GM18907 (cell line): ENCODE results near the gene CLCN6.

Experiments used
- ATAC-seq: cut with Tn5 transposase; IDR thresholded peaks from one replicate; pipeline ENCODE4 v1.9.1; 2021; ENCODE audit warnings: mild to moderate bottlenecking, moderate library complexity; ENCODE audit not compliant: unreplicated experiment

Gene CLCN6

DNA sequence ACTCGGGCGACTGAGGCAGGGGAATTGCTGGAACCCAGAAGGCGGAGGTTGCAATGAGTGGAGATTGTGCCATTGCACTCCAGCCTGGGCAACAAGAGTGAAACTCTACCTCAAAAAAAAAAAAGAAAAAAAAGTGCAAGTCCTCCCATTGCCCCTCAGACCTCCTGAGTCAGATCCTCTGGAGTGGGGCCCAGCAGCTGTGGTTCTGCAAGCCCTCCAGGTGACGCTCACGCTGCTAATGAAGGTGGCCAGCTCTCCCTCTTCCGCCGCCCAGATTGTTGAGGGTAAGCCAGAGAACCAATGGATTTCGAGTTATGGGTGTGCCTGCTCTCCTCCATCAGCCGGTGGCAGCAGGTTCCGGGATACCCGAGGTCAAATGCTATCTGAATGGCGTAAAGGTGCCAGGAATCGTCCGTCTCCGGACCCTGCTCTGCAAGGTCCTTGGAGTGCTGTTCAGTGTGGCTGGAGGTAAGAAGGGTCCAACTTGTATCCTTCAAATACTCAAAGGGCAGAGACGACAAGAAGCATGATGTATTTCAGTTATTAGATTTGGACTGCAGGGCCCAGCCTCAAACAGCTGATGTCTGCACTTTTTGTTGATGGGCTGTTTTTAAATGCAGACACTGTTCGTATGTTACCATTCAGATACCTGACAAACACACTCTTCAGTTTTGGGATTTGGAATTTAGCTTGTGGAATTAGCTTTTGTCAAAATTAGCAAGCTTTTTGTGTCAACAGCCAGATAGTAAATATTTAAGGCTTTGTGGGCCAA is 17.6 kb downstream of the CLCN6 start:
- ATAC-seq = no peak

DNA sequence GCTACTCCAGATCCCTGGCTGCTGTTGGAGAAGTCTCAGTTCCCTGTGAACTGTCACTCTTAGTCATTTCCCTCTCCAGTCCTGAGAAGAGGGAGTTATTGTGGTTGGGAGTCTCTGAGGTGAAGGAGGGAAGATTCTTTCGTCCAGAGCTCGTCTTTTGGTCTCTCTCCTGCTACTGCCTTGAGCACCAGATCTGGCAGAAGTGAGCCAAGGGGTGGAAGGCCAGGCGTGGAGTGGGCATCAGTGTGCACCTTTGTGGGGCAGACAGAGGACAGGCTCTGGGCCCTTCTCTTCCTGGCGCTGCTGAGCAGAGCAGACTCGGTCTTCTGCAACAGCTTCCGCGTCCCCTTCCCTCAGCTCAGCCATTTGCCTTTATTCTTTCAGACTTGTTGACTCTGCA is 19.1 kb downstream of the CLCN6 start:
- no peak for ATAC-seq

DNA sequence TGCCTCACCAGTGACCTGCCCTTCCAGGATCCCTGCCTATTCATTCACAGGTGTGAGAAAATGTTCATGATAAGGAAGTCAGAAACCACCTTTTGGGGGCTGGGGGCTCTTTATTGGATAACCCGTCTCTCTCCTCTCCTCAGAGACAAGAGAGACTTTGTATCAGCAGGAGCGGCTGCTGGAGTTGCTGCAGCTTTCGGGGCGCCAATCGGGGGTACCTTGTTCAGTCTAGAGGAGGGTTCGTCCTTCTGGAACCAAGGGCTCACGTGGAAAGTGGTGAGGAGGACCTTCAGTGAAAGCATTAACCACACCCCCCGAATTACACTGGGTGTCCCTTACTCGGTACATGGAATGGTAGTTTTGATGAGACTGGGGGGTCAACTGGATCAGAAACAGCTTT is 21.0 kb downstream of the CLCN6 start:
- no peak for ATAC-seq

DNA sequence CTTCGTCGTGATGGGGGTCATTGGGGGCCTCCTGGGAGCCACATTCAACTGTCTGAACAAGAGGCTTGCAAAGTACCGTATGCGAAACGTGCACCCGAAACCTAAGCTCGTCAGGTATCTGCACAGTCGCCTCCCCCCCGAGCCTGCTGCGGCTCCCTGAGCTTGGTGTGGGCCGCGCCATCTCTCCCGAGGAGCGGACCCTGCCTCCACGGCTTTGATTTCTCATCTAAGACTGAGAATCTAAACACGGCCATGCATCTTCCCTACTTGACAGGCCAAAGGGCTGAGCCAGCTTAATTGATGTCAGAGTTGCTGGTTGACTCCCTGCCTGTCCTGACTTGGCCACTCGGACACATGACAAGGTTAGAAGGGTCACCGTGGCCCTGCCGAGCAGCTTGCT is 22.5 kb downstream of the CLCN6 start:
- ATAC-seq = no peak

DNA sequence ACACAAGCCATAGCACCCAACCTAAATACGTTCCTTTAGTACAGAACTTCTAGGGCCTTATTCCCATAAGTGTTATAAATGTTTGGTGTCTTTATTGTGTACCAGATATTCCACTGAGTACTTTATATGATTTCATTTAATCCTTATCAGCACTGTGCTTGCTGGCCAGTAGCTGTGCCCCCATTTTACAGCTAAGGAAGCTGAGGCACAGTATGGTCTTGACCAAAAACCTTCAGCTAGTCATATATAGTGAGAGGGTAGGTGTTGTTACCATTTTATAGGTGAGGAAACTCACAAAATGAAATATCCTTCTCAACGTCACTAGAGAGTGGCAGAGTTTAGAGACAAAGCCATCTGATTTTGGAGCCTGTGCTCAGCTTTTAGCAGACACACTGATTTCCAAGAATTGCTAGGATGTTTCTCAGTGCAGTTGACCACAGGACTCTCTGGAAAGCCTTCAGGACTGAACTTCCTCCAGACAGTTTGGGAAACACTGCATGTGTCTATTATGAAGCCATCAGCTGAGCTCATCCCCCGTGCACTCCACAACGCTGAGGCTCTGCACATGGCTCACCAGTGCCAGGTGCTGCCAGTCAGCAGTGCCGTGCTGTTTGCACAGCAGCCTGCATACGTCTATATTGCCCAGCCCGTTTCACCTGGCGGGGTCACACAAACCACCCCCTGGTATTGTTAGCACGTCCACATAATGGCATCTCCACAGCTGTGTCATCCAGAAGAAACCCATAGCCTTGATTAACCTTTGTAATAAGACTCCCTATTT is 26.1 kb downstream of the CLCN6 start:
- no peak for ATAC-seq

DNA sequence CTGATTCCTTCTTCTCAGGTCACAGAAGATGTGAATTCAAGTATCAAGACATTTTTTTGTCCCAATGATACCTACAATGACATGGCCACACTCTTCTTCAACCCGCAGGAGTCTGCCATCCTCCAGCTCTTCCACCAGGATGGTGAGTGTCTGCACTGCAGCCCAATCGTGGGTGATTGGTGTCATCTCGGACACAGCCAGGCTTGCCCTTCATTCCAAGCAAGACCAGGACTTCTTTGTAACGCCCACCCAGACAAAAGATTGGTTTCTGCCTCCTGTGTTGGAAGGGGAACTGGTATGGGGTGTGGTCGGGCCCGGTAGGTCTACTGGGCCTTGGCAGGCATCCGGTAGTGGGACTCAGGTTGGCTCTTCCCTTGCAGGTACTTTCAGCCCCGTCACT is 27.5 kb downstream of the CLCN6 start:
- ATAC-seq = no peak

DNA sequence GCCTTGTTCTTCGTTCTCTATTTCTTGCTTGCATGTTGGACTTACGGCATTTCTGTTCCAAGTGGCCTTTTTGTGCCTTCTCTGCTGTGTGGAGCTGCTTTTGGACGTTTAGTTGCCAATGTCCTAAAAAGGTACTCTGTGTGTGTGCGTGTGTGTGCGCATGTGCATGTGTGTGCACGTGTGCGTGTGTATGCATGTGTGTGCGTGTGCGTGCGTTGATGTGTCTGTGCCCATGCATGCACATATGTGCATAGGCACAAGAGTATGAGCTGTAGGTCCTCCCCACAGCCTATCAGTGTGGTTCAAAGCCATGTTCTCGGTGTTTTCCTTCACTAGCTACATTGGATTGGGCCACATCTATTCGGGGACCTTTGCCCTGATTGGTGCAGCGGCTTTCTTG is 27.9 kb downstream of the CLCN6 start:
- ATAC-seq = no peak

DNA sequence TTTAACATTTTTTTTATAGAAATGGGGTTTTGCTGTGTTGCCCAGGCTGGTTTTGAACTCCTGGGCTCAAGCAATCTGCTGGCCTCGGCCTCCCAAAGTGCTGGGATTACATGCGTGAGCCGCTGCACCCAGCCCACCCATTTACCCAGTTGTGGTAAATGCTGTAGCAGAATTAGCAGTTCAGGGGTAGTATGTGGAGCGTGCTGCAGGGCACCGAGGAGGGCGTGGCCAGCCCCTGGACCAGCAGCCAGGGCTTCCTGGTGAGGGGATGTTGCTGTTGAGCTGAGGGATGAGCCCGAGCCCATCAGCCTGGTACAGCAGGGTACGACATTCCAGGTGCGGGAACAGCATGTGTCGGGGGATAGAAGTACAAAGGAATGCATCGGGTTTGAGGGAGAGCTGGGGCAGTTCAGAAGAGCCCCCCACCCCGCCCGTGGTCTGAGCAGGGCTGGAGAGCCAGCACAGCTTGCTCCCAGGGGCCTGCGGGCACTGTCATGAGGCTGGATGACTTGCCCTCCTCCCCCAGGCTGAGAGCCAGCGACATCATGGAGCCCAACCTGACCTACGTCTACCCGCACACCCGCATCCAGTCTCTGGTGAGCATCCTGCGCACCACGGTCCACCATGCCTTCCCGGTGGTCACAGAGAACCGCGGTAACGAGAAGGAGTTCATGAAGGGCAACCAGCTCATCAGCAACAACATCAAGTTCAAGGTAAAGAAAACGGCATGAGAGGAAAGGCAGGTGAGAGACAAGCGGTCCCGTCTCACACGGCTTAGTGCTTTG is 29.6 kb downstream of the CLCN6 start:
- no peak for ATAC-seq

DNA sequence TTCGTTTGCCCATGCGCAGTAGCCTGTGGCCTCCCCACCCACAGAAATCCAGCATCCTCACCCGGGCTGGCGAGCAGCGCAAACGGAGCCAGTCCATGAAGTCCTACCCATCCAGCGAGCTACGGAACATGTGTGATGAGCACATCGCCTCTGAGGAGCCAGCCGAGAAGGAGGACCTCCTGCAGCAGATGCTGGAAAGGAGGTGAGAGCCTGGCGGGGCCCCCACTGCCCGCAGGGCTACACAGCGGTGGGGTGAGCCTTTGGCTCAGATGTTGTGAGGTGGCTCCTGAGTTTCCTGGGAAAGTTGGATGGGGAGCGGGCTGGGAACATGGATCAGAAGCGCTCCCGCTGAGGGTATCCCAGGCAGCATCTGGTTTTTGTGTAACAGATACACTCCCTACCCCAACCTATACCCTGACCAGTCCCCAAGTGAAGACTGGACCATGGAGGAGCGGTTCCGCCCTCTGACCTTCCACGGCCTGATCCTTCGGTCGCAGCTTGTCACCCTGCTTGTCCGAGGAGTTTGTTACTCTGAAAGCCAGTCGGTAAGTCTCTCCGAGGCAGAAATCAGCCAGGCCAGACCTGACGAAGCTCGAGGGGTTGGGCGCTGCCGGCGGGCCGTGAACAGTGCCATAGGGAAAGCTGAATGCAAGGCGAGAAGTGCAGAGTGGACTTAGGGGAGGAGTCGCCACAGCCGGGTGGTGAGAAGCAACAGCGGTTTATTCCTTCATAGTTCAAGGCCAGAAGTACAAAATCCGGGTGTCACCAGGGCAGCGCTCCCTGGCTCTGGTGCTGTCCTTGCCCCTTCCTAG is 31.2 kb downstream of the CLCN6 start:
- ATAC-seq = no peak

DNA sequence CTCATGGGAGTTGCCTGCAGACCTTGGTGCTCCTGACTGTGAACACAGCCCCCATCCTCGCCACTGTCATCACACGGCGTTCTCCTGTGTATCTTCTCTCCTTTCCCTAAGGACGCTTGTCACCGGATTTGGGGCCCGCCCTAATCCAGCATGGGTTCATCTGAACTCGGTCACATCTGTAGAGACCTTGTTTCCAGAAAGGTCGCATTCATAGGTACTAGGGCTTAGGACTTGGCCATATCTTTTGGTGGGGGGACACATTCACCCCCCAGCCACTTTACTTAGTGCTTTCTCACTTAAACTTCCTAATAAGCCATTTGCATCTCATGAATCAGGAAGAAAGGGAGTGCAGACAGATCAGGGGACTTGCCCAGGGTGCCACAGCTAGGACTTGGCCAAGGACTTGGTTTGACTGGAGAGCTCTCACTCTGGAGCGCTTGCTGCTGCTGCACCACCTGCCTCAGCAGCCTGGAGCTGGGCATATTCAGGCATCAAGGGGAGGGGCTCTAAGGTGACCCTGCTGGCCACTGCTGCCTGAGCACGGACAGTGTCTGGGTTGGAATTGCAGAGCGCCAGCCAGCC is 31.9 kb downstream of the CLCN6 start:
- ATAC-seq = no peak

DNA sequence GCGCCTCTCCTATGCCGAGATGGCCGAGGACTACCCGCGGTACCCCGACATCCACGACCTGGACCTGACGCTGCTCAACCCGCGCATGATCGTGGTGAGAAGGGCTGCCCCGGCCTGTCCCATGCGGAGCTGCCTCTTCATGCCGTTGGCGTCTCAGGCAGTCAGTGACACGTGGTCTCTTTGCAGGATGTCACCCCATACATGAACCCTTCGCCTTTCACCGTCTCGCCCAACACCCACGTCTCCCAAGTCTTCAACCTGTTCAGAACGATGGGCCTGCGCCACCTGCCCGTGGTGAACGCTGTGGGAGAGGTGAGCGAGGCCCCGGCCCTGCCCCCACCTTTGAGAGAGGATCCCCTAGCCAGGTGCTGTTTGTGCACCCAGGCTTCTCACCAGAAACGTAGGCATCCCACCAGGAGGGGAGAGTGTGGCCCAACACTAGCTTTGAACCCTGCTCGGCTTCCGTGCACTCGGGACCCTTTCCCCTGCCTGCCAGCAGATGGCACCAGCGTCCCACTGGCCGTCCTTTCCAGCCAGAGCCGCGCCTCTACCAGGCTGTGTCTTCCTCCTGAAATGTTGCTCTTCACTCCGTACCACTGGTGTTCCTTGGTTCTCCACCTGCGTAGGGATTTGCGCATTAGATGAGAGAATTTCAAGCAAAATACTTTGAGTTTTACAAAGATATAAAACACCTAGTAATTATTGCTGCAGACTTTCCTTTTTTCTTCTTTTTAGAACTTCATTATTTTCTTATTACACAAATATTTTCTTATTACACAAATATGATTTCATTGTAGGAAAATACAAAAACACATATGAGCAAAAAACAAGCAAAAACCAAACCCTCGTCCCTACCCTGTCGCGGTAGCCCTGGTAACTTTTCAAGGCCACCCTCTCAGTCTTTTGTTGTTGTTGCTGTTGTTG is 32.6 kb downstream of the CLCN6 start:
- no peak for ATAC-seq

DNA sequence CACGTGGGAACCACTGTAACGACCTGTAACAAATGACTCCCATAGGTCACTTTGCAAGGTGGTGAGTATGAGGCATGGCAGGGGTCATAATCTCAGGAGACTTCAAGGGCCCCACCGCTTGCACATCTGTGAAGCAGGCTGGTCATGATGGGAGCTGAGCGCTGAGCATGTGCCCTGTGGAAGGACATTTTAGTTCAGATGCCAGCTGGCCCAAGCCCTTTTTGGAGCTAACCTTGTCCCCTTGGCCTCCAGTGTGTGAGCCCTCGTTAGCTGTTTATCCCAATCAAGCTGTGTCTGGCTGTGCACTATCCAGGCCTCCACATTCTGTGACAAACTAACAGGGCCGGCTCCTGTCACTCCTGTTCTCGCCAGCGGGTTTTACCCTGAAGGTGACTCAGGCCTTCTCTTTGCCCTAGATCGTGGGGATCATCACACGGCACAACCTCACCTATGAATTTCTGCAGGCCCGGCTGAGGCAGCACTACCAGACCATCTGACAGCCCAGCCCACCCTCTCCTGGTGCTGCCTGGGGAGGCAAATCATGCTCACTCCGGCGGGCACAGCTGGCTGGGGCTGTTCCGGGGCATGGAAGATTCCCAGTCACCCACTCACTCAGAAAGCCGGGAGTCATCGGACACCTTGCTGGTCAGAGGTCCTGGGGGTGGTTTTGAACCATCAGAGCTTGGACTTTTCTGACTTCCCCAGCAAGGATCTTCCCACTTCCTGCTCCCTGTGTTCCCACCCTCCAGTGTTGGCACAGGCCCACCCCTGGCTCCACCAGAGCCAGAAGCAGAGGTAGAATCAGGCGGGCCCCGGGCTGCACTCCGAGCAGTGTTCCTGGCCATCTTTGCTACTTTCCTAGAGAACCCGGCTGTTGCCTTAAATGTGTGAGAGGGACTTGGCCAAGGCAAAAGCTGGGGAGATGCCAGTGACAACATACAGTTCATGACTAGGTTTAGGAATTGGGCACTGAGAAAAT is 34.0 kb downstream of the CLCN6 start:
- no peak for ATAC-seq

DNA sequence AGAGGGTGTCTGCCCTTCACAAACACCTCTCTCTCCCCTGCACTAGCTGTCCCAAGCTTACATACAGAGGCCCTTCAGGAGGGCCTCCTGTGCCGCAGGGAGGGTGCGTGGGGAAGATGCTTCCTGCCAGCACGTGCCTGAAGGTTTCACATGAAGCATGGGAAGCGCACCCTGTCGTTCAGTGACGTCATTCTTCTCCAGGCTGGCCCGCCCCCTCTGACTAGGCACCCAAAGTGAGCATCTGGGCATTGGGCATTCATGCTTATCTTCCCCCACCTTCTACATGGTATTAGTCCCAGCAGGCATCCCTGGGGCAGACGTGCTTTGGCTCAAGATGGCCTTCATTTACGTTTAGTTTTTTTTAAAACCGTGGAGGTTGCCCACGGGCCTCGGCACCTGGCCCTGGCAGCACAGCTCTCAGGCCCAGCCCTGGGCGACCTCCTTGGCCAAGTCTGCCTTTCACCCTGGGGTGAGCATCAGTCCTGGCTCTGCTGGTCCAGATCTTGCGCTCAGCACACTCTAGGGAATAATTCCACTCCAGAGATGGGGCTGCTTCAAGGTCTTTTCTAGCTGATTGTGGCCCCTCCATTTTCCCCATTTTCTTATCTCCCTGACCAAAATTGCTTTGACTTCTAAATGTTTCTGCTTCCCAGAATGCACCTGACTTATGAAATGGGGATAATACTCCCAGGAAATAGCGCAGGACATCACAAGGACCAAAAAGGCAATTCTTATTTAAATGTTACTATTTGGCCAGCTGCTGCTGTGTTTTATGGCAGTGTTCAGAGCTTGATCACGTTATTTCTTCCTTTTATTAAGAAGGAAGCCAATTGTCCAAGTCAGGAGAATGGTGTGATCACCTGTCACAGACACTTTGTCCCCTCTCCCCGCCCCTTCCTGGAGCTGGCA is 35.5 kb downstream of the CLCN6 start:
- ATAC-seq = no peak

DNA sequence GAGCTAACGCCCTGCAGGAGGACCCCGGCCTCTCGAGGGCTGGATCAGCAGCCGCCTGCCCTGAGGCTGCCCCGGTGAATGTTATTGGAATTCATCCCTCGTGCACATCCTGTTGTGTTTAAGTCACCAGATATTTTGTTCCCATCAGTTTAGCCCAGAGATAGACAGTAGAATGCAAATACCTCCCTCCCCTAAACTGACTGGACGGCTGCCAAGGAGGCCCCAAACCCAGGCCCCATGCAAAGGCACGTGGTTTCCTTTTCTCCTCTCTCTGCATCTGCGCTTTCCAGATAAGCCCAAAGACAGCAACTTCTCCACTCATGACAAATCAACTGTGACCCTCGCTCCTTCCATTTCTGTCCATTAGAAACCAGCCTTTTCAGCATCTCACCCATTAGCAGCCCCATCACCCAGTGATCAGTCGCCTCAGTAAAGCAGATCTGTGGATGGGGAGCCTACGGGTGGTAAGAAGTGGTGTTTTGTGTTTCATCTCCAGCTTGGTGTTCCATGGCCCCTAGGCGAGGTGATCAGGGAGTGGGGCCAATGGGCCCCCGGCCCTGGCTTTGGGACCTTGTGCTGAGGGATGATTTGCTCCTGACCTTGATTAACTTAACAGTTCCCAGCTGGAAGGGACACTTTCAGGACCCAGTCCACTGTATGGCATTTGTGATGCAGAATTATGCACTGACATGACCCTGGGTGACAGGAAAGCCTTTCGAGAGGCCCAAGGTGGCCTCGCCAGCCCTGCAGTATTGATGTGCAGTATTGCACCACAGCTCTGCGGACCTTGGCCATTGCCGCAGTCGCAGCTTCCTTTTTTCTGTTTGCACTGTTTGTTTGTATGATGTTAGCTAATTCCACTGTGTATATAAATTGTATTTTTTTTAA is 36.4 kb downstream of the CLCN6 start:
- ATAC-seq = no peak

DNA sequence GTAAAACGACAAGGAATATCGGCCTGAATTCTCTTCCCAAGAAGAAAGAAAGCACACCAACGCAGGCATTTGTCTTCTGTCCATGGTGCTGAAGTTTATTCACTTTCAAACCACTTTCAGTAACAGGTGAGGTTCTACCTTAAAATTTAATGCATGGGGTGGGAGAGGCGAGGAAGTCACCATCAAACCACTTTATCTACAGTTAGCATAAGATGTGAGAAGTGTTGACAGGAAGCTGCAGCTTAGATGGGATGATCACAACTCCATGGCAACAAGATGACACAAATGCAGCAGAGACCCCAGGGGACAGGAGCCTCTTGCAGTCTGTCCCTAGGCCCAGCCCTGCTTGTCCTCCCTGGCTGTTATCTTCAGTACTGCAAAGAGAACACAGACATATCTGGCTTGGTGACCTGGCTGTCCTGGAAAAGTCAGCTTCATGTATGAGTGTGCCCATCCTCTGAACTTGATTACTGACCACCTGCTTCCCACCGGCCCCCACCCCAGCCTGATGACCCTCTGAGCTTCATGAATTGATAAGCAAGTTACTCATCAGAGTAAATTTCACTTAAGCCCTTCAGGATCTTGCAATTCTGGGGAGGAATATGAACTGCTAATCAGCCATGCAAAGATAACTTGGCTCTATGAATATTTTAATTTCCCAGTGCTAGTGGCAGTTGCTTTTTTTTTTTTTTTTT is 39.8 kb downstream of the CLCN6 start:
- no peak for ATAC-seq
